Activated CD8-positive, alpha-beta memory T cell treated with anti-CD3 and anti-CD28 coated beads, Interleukin-2, amount 50 U/mL, for 4 hours (primary cell): Measurements from ENCODE around the gene CHRDL2.

ENCODE experiments used
- DNase-seq: peaks from one replicate; pipeline ENCODE4 v3.0.0-alpha.2; 2020

Gene CHRDL2

DNA sequence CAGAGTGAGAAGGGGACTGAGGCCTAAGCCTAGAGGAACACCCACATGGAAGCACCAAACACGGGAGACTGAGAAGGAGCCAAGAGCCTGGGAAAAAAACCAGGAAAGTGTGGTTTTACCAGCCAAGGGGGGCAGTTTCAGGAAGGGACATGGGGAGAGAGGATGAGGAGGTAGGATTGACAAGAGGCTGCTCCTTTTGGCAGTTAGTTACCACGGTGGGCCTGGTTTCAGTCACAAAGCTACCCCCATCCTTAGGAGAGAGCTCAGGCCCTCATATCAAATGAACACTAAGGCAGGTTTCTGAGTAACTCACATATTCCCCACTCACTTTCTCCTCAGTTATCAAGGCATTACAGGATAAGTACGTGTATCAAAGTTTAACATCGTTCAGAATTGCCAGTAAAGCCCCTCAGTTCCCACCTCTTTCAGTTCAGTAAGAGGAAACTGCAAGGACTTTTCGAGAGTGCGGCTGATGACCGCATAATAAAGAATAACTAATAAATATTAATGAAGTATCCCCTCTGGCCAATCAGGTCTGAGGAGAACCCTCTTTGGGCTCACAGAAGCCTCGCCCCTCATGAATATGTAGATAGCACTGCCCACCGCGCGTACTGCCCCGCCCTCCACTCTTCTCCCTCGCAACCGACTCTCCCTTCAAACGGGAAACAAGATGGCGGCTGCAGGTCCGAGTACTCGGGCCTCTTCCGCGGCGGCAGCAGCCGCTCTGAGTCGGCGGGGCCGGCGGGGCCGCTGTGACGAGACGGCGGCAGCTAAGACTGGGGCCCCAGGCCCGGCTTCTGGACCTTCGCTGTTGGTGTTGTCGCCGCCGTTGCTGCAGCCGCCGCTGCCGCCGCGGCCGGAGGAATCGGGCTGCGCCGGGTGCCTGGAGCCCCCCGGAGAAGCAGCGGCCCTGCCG lies 17.2 kb upstream of the CHRDL2 start, which contains the start of gene RNF169:
TSS of gene RNF169 (plus strand) at position 639 of the 916 bp plus-strand sequence. CDS start at position 671, 32 bp downstream.
- peak; percentile 88 for DNase-seq

DNA sequence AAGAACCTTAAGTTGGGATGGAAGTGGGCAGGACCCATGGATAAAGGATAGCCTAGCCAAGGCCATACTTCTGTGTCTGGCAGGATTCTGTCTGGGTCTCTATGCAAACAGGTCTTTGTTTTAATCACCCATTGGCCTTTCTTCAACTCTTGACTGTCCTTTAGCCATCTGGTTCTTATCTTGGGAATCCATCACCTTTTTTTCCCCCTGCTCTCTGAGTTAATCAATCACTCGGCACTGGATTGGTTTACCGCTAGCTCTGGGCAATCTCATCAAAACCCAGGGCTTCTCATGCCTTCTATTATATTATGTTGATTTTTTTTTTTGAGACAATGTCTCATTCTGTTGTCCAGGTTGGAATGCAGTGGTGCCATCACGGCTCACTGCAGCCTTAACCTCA lies 15.6 kb upstream of the CHRDL2 start:
- no peak for DNase-seq

DNA sequence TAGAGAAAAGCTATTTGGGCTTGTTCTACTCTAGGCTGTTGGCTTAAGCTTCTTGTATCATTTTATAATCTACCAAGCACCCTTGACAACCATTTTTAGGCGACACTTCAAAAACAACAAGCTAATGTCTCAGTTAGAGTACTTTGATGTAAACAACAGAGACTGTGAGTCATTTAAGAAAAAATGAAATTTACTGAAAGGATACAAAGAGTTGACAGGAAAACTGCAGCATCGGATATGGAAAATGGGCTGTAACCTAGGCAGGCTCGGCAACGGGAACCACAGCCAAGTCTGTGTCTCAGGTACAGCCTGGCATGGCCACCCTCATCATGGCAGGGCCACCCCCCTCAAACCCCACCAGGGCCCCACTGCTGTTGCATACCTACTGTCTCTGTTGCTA lies 13.1 kb upstream of the CHRDL2 start:
- DNase-seq, result no peak

DNA sequence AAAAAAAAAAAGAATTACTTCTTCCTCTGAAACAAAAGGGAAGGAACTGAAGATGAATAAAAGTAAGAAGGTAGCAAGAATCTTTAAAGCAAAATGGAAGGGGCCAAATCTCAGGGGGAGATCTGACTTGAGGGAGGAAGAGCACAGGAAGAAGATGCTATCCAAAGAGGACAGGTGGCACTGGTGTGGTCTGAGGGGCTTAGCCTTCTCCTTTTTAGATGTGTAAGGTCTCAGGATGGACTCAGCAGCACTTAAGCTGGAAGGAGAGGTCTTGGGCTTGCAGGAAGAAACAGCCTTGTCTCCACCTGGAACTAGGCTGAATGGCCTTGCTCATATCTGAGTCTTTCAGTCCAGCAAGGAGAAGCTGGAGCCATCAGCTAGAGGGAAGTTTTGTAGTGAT lies 12.4 kb upstream of the CHRDL2 start:
- no peak for DNase-seq

DNA sequence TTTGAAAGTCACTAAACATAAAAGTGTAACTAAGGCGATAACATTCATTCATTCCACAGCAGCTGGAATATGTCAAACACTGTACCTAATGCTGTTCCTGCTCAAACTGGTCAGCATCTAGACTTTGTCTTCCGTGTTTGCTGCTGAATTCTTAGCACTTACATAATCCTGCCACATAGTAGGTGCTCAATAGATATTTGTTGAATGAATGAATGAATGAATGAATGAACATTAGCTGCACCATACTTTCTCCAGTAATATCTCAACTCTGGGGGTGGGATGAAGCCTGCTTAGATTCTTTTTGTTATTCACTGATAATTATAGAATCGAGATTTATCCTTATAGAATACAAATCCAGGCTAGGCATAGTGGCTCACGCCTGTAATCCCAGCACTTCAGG lies 10.8 kb upstream of the CHRDL2 start:
- DNase-seq, result no peak

DNA sequence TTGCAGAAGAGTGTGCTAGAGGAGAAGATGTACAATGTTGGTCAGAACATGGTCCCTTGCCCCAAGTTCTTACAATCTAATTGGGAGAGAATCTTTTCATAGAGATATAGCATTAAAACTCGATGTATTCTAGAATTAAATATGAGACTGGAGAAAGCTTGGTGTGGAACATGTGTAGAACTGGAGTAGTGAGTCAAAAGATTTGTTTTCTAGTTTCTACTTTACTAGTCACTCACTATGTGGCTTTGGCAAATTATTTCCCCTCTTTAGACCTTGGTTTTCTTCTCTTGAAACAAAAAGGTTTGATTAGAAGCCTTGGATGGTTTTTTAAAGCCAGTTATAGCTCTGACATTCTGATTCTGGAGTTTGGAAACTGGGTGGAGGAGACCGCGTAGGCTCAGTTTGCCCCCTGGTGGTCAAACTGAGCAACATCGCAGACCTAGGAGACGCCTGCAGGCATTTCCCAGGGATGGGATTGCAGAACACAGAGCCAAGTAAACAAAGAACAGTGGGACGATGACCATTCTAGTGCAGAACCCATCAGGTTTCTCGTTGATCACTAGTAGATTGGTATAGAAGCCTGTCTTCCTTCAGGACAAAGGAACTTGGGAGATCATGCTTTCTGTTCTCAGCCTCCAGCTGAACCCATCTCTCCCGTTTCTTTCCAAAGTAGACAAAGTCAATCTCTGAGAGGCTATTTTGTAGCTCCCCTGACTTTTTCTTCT lies 8.5 kb upstream of the CHRDL2 start:
- DNase-seq, result peak; percentile 43

DNA sequence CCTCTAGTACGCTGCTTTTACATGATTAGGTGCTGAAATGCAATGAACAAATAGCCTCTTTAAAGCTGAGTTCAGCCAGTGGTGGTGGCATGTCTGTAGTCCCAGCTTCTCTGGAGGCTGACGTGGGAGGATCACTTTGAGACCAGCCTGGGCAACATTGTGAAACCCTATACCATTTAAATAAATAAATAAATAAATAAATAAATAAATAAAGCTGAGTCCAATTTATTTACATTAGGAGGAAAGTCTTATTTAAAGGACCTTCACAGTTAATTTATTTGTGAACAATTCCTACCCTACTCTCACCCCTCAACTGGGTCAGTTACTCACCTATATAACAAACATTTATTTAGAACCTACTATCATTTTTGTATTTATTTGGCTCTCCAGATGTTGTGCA lies 4.8 kb upstream of the CHRDL2 start:
- no peak for DNase-seq

DNA sequence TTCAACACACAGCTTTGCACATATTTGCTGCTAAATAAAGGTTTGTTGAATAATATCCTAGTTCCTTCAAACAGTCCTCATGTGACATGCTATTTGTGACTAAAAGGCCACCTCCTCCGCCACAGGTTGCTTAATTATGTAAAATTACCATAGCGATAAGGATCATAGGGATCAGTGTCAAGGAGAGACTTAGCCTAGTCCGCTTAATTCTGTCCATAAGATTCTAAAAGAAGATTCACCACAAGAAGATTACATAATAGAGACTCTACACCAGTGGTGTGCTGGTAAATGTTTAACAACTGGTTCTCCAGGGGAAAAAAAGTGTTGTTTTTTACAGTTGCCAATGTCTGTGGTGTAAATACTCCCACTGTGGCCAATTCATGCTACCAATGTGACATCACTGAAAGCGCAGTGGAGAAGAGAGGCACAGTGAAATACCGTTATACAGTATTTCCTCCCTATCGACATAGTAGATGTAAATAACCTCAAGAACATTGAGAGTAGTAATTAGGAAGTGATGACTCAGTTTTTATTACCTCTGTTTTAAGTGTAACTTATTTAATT lies 4.2 kb upstream of the CHRDL2 start:
- DNase-seq, result no peak

DNA sequence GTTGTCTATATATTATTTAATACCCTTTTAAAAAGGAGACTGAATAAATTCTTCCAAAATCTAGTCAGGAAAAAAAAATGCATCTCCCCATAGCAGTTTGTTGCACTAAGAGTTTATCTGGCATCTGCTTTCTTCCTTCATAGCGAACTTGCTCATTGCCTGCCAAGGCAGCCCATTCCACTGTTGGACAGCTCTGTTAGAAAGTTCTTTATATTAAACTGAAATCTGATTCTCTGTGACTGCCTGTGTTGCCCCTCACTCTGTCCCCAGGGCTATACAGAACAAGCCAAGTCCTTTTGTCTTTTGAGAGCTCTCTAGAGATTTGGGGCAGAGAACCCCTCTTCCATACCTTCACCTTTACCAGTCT lies 3.3 kb upstream of the CHRDL2 start:
- no peak for DNase-seq

DNA sequence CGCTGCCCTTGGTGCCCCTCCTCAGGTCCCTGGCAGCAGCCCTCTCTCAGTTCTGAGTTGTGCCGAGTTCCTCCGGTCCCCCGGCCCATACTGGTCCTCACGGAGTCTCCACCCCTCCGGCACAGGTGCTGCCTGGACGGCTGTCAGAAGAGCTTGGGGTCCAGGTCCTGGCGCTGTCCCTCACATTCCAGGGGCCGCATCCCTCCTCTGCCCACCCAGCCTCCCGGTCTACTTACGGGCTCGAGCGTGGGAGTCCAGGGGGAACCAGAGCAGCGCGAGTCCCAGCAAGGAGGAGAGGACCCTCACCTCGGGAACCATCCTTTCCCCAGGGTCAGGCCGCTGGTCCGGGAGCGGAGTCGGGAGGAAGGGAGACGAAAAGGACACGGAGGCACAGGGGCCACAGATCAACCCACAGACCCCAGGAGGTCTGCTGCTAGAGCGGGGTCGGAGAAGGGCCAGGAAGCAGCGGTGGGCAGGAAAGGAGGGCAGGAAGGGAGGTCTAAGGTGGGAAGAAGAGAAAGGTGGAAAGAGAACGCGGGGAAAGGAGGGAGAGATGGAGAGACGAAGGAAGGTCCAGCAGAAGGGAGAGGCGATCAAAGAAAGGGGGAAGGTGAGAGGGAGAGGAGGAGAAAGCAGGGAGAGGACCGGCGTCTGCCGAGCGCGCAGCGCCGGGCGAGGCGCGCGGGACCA lies 510 bp downstream of the CHRDL2 start:
- no peak for DNase-seq

DNA sequence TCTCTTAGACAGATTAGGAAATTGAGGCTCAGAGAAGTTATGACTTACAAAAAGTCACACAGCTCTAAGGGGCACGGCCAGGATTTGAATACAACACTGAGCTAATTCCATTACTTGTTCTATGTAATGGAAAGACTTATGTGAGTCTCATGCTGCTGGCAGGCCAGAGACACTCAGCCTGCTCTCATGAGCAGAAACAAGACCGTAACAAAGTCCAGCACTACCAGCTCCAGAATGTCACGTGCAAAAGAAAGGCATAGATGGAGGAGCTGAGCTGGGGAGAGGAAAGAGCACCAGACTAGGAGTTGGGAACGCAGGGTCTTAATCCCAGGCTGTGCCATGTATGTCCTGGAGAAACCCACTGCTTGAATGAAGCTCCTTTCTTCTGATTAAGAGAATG lies 1.8 kb downstream of the CHRDL2 start:
- DNase-seq, result no peak

DNA sequence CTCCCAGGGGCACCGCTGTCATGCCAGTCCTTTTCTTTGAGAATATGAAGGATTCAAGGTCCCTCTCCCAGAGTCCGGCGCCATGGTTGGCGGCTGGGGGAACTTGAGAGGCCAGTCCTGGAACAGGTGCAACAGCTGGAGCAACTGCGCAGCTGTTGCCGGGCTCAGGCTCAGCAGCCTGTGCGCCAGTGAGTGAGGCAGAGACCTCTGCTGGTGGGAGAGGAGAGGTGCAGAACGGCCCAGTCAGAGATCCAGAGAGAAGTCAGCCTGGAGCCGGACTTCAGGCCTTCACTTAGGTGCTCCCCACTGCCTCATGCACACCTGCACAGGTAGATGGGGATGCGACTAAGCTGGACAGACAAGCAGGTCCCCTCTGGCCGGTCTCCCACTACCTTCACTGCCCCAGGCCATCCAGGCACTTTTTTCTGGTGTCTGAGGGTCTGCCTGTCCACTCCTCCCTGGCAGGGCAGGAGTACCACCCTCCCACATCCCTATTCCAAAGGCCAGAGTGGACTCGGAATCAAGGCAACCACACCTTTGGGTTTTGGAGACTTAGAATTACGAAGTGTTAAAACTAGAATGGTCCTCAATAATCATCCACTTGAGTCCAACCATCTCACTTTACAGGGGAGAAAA lies 4.6 kb downstream of the CHRDL2 start:
- DNase-seq, result peak; percentile 61

DNA sequence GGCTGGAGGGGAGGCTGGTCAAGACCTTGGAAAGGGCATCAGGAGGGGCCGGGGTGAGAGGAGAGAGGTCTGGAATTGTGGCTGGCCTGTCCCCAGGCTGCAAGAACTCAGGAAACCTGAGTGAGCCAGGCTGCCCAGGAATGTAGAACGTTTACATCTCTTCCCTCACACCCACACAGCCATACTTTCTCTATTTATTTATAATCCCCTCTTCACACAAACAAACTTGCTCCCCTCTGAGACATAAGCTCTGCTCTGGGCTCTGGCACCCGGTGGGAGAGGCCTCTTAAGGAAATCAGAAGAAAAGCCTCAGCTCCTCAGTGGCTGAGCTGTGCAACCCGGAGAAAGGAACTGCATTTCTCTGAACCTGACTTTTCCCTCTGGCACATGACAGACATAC lies 5.5 kb downstream of the CHRDL2 start:
- DNase-seq, result no peak

DNA sequence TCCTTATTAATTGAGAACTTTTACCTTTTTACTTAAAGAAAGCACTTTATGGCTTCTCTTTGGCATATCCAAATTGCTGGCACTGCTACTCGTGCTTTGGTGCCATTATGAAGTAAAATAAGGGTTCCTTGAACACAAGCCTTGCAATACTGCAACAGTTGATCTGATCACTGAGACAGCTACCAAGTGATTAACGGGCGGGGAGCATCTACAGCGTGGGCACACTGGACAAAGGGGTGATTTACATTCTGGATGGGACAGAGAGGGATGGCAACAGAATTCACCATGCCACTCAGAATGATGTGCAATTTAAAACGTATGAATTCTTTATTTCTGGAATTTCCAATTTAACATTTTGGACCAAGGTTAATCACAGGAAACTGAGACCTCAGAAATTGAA lies 7.7 kb downstream of the CHRDL2 start:
- DNase-seq, result no peak

DNA sequence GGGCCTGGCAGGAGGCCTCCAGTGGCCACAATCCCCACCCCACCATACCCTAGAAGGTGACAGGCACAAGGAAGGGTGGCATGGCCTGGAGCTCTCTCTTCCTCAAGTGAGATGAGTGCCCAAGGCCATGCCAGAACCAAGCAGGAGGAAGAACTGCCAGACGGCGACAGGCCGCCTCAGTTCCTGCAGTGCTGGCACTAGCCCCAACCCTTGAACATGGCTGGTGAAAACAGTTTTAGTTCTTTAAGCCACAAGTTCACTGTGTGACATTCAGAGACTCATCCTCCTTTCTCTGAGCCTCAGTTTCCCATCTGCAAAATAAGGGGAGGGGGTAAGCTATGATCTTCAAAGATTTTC lies 9.8 kb downstream of the CHRDL2 start:
- no peak for DNase-seq

DNA sequence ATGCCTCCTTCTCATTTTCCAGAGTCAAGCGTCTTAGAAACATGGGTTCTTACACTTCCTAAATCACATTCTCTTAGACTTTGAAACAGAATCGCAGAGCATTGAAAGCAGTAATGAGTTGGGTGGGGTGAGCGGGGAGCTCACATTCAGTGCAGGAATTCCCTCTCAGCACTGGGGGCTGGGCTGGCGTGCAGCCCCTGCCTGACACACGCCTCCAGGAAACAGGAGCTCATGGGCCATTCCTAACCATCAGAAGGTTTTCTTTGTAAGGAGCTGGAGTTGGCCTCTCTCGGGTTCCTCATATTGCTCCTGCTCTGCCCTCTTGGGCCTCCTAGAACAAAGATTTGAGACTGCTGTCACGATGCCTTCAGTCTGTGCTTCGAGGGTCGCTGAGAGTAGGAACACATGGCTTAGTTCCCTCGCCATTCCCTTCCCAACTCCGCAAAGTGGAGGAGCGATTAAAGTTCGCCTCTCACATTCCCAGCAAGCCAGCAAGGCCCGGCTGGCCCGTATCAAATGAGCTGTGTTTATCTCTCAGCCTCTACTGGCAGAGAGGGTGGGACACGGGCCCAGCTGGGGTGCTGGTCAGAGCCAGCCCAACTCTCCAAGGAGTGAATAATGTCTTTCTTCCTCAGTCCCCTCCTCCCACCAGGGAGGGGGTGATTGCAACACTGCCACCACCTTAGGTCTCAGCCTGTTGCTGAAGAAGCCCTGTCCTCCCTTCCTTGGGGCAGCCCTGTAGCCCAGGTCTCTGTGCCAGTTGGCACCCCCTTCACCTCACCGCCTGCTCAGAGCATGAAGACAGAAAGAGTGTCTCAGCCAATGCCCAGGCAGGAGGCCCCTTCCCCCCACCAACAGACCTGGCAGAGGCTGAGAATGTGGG lies 10.4 kb downstream of the CHRDL2 start:
- no peak for DNase-seq

DNA sequence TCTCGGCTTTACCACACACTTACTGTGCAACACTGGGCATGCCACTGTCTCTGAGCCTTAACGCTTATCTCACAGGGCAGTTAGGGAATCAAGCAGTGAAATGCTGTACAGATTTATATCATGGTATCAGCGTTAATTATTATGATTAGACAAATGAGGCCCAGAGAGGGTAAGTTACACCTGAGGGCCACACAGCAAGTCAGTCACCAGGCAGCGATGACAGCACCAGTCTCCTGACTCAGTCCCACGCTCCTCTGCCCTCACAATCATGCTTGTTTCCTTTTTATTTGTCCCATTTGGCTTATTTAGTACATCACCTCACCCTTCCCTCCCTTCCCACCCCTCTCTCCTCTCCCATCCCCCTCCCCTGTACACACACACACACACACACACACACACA lies 12.2 kb downstream of the CHRDL2 start:
- no peak for DNase-seq

DNA sequence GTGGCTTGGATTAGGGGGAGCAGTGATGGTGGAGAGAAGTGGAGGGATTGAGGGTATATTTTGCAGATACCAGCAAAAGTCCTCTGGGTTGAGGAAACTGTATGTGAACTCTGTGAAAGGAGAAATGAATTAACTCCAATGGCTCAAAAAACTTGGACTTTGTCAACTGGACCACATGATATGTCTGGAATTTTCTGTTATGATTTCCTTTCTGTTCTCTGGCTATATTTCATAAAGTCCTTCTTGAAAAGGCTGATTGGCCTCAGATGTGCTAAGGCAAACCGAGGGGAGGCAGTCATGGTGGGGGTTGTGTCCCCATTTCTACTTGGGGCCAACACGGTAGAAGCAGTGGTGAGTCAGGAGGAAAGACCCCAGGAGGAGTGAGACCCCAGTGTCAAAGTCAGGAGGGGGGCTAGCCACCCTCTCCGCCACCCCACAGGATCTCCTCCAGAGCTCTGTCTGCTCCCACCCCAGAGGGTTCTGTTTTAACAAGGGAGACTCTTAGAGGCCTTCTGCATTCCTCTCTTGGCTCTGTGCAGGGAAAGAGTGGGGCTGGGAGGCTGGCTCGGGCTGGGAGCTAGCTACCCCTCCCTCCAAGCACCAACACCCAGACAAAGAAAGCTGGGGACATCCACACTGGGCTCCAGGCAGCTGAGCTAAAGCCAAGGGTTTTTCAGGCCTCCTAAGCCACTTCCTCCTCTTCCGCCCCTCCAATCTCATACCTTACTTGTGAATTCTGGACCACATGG lies 13.8 kb downstream of the CHRDL2 start:
- DNase-seq, result no peak

DNA sequence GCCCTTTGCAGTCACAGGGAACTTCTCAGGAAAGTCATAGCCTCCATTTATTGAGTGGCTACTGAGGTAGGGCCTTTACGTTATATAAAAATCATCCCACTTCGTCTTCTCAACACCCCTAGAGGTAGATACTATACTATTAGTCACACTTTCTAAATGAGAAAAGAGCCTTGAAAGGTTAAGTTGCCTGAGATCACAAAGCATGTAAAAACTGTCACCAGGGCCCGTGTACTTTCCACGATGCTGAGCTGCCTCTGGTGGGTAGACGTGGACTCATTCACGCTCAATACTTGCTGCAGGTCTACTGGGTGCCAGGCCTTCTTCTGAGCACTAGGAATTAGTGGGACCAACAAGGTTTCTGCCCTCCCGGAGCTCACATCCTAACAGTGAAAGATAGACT lies 16.3 kb downstream of the CHRDL2 start:
- no peak for DNase-seq

DNA sequence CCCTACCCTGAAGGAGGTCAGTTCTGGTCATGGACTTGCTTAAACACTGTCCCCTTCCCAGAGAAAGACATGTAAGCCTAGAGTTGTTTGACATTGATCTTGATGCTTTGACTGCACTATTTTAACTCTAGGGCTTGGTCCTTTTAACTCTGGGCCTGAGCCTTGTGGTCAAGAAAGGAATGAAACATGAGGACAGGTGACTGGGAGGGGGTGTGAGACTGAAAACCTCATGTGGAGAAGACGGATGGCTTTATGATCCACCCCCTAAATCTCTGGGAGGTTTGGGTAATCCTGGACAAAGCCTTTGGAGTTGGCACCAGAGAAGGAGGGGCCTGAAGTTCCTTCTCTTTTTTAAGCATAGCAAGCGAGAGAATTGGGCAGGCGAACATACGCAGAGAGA lies 17.5 kb downstream of the CHRDL2 start:
- DNase-seq, result no peak

DNA sequence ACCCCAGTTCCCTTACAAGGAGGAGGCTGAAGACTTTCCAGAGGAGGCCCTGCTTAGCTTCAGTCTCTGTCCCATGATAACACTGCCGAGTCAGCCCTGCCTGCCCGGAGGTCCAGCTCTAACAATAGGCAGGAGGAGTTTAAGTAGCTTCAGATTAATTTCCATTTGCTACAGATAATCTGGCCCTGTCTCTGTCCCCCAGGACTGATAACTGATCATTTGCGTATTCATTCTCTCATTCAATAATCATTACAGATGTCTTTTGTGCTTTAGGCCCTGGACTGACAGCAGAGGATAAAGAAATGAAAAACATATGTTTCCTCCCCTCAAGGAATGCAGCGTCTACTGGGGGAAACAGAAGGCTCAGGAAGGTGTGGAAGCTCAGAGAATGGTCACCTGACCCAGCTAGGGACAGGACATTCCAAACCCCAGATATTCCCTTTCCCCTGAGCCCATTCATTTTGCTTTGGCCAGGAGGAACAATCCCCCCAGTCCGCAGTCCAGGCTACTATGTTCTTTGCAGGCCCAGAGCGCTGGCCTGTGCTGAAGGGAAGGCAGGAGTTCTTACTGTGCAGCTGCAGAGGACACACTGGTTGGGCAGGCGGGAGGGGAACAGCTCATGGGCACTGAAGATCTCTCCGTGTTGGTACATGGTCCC lies 20.8 kb downstream of the CHRDL2 start:
- no peak for DNase-seq
